Measurements from ENCODE around the gene IL17D. TPM values are rescaled to one million over a fixed set of nuclear protein-coding genes. Genes with fewer than 3 reads are reported as not detected.
"Not testable (repeated sequence)": the region's sequence is repeated elsewhere in the genome, so short reads cannot be mapped to it uniquely, and the experiment has no call there.

Gene IL17D
- total RNA-seq, 1 donor from 2014 or later: 2.4 TPM

- intact Hi-C loops (cut with DNase I): loop anchor here (5.0 to 10.0 kb wide), 3 partner anchors 58 to 220 kb away; partner anchors contain the start of gene EEF1AKMT1
- no peak for DNase-seq (ENCODE audit: low spot score)
Measured at GRCh38 chr13:20714563-20715329, 11.2 kb downstream of the IL17D start.

GRCh38 chr13:20715330-20715712 is 11.8 kb downstream of the IL17D start:
- intact Hi-C loops (cut with DNase I): loop anchor here (10.0 kb wide), 1 partner anchor 221 kb away; no protein-coding TSS in a partner anchor
- DNase-seq (ENCODE audit: low spot score): no peak

- intact Hi-C loops (cut with DNase I): loop anchor here (10.0 kb wide), 1 partner anchor 222 kb away; no protein-coding TSS in a partner anchor
- no peak for DNase-seq (ENCODE audit: low spot score)
Measured at GRCh38 chr13:20716951-20717350, 13.5 kb downstream of the IL17D start.

- no peak for DNase-seq (ENCODE audit: low spot score)
- intact Hi-C loops (cut with DNase I): loop anchor here (10.0 kb wide), 1 partner anchor 223 kb away; no protein-coding TSS in a partner anchor
Measured at GRCh38 chr13:20717581-20718542, 14.4 kb downstream of the IL17D start.

- intact Hi-C loops (cut with DNase I): loop anchor here (10.0 kb wide), 1 partner anchor 224 kb away; no protein-coding TSS in a partner anchor
- no peak for DNase-seq (ENCODE audit: low spot score)
Measured at GRCh38 chr13:20718958-20719566, 15.6 kb downstream of the IL17D start.

- intact Hi-C loops (cut with DNase I): loop anchor here (10.0 kb wide), 1 partner anchor 225 kb away; no protein-coding TSS in a partner anchor
- DNase-seq (ENCODE audit: low spot score): no peak
Measured at GRCh38 chr13:20719783-20720182, 16.3 kb downstream of the IL17D start.

GRCh38 chr13:20720499-20720898 is 17.0 kb downstream of the IL17D start:
- DNase-seq (ENCODE audit: low spot score): no peak
- intact Hi-C loops (cut with DNase I): no loop called here

- DNase-seq (ENCODE audit: low spot score): no peak
- intact Hi-C loops (cut with DNase I): no loop called here
Measured at GRCh38 chr13:20721058-20721453, 17.6 kb downstream of the IL17D start.

- no peak for DNase-seq (ENCODE audit: low spot score)
- intact Hi-C loops (cut with DNase I): no loop called here
Measured at GRCh38 chr13:20721454-20722357, 18.2 kb downstream of the IL17D start.

GRCh38 chr13:20727856-20728255 is 24.4 kb downstream of the IL17D start:
- intact Hi-C loops (cut with DNase I): no loop called here
- no peak for DNase-seq (ENCODE audit: low spot score)

- intact Hi-C loops (cut with DNase I): no loop called here
- no peak for DNase-seq (ENCODE audit: low spot score)
Measured at GRCh38 chr13:20728579-20729311, 25.2 kb downstream of the IL17D start.

GRCh38 chr13:20729633-20730585 is 26.4 kb downstream of the IL17D start:
- no peak for DNase-seq (ENCODE audit: low spot score)
- intact Hi-C loops (cut with DNase I): no loop called here

GRCh38 chr13:20738616-20739015 is 35.1 kb downstream of the IL17D start:
- intact Hi-C loops (cut with DNase I): no loop called here
- DNase-seq (ENCODE audit: low spot score): no peak

GRCh38 chr13:20740021-20740420 is 36.5 kb downstream of the IL17D start:
- intact Hi-C loops (cut with DNase I): no loop called here
- DNase-seq (ENCODE audit: low spot score): no peak

GRCh38 chr13:20743830-20744404 is 40.4 kb downstream of the IL17D start:
- DNase-seq (ENCODE audit: low spot score); intact Hi-C loops (cut with DNase I): not testable (repeated sequence)

GRCh38 chr13:20749377-20749776 is 45.9 kb downstream of the IL17D start:
- no peak for DNase-seq (ENCODE audit: low spot score)
- intact Hi-C loops (cut with DNase I): no loop called here

- intact Hi-C loops (cut with DNase I): no loop called here
- DNase-seq (ENCODE audit: low spot score): no peak
Measured at GRCh38 chr13:20754009-20754408, 50.5 kb downstream of the IL17D start.
